GM12878 (cell line): ENCODE measurements around the gene NCAPH2. TPM values are rescaled to one million over a fixed set of nuclear protein-coding genes. Genes with fewer than 3 reads are reported as not detected.

ENCODE experiments used
- ATAC-seq: fragments of 200-7000 bp; cut with Tn5 transposase; 3 replicates; pipeline ENCODE4 v1.9.1; 2020; ENCODE audit warnings: mild to moderate bottlenecking, moderate library complexity
- BruUV-seq: library from RNA; stranded (reverse); fragments of 400-500 nt; replicated peaks from 2 replicates; lab custom pipeline; 2021; lab: Mats Ljungman, UMichigan
- CTCF ChIA-PET: fragments of 300-600 bp; sonication (Branson Sonifier 250); formaldehyde crosslinking; extraction: SDS; loops from one replicate; lab custom pipeline; 2021; ENCODE audit warnings: inconsistent platforms; lab: Yijun Ruan, JAX
- POLR2A ChIA-PET: fragments of 350-600 bp; formaldehyde crosslinking; extraction: SDS; loops from one replicate; lab custom pipeline; 2021; ENCODE audit warnings: inconsistent platforms; lab: Charles Lee
- RAD21 ChIA-PET: fragments of 300-600 bp; sonication (Branson Sonifier 250); formaldehyde crosslinking; loops from one replicate; lab custom pipeline; 2023; ENCODE audit warnings: antibody characterized with exemption; ENCODE audit not compliant: unreplicated experiment; lab: Charles Lee
- SMC1A ChIA-PET: fragments of 300-600 bp; sonication (Branson Sonifier 250); formaldehyde crosslinking; loops from one replicate; lab custom pipeline; 2023; ENCODE audit not compliant: unreplicated experiment, uncharacterized antibody; lab: Charles Lee
- DNase-seq: peaks from one replicate; pipeline ENCODE4 v3.0.0-alpha.2; 2011; ENCODE audit warnings: low read depth, low spot score
- FAIRE-seq: peaks from 3 replicates; lab custom pipeline; 2011; peaks lifted over from hg19 to GRCh38; lab: Jason Lieb, UNC
- H2AFZ ChIP-seq: 2 replicates; pipeline ENCODE4 v1.6.0; 2011; ENCODE audit warnings: low read depth, low read length, control low read depth; ENCODE audit not compliant: control insufficient read depth
- H3K27ac ChIP-seq: 2 replicates; pipeline ENCODE4 v1.5.1; 2011; ENCODE audit warnings: control low read depth; ENCODE audit not compliant: control insufficient read depth, insufficient read depth
- H3K27me3 ChIP-seq, 2 experiments: replicated peaks in 1 of 2; 2 replicates each; pipeline versions ENCODE4 v1.6.0 to v1.6.1; 2011; ENCODE audit warnings: low read length in 1 of 2; ENCODE audit not compliant: control insufficient read depth in 2 of 2, insufficient read depth in 2 of 2
- H3K36me3 ChIP-seq, 2 experiments: 2 replicates each; pipeline ENCODE4 v1.5.1; 2011; ENCODE audit warnings: low read length in 1 of 2; ENCODE audit not compliant: control insufficient read depth in 2 of 2, insufficient read depth in 2 of 2
- H3K4me1 ChIP-seq: 2 replicates; pipeline ENCODE4 v1.6.1; 2011; ENCODE audit warnings: mild to moderate bottlenecking, low read length, moderate library complexity, mixed read lengths; ENCODE audit not compliant: control insufficient read depth, insufficient read depth
- H3K4me2 ChIP-seq: 2 replicates; pipeline ENCODE4 v1.6.0; 2011; ENCODE audit warnings: control low read depth; ENCODE audit not compliant: control insufficient read depth, insufficient read depth
- H3K4me3 ChIP-seq: fragments of 200-600 bp; sonication (generic); 2 replicates; pipeline ENCODE4 v1.5.1; 2016
- H3K79me2 ChIP-seq: 2 replicates; pipeline ENCODE4 v1.6.0; 2011; ENCODE audit warnings: low read length; ENCODE audit not compliant: control insufficient read depth, insufficient read depth
- H3K9ac ChIP-seq: 2 replicates; pipeline ENCODE4 v1.8.0; 2011; ENCODE audit warnings: low read length, control low read depth, mixed read lengths; ENCODE audit not compliant: control insufficient read depth, insufficient read depth
- H3K9me3 ChIP-seq: replicated peaks from 3 replicates; pipeline ENCODE4 v1.5.1; 2011; ENCODE audit warnings: mild to moderate bottlenecking, low read length; ENCODE audit not compliant: control insufficient read depth, insufficient read depth
- H4K20me1 ChIP-seq: 2 replicates; pipeline ENCODE4 v1.6.0; 2011; ENCODE audit not compliant: control insufficient read depth, insufficient read depth
- ELK1 ChIP-seq: IDR thresholded peaks from 2 replicates; pipeline ENCODE4 v1.6.1; 2012; ENCODE audit warnings: low read depth, low read length, improper control_type of control experiment
- NR2C1 ChIP-seq: fragments of 450-650 bp; IDR thresholded peaks from 2 replicates; pipeline ENCODE4 v1.6.1; 2017; ENCODE audit warnings: antibody characterized with exemption, mild to moderate bottlenecking, moderate library complexity
- ZNF687 ChIP-seq: fragments of 450-650 bp; IDR thresholded peaks from 2 replicates; pipeline ENCODE4 v1.6.1; 2017; ENCODE audit warnings: mild to moderate bottlenecking, moderate library complexity
- WGBS: methylation state at CpG from one replicate; pipeline ENCODE4 v1.1.6; 2016; ENCODE audit warnings: low lambda C conversion rate; ENCODE audit not compliant: insufficient replicate concordance, insufficient coverage; ENCODE audit errors: missing lambda C conversion rate; 5-methylcytosine and 5-hydroxymethylcytosine counted together
- in situ Hi-C: fragments of 300-500 bp; cut with MboI; formaldehyde crosslinking; loops from 9 replicates; pipeline ENCODE4 v1.14.3; 2018; ENCODE audit warnings: mixed read lengths
- intact Hi-C: fragments of 100-400 bp; cut with micrococcal nuclease; formaldehyde crosslinking; loops from one replicate; pipeline ENCODE4 v1.14.2; 2022; ENCODE audit not compliant: unreplicated experiment
- polyA plus RNA-seq, 11 experiments: library from polyadenylated mRNA; depleted of rRNA in 4 of 11; unstranded in 6 of 11; stranded (reverse) in 5 of 11; fragments of >200 nt; fragmentation: Nextera tagmentation in 4 of 11; fragmentation: Illumina TruSeq in 1 of 11; extraction: Ambion mirVana in 4 of 11; extraction: Trizol in 1 of 11; gene quantifications; 1 replicate in 1 of 11; 2 replicates in 10 of 11; pipeline versions ENCODE4 v1.2.1 to v1.2.3, GENCODE V29; 2011 to 2016; ENCODE audit warnings: inconsistent platforms in 2 of 11, missing spikeins in 2 of 11, low read depth in 1 of 11
- total RNA-seq, 4 experiments: library from RNA; depleted of rRNA in 3 of 4; stranded (reverse); fragments of >200 nt in 3 of 4; fragmentation: Illumina TruSeq in 1 of 4; extraction: Trizol in 1 of 4; gene quantifications; 2 replicates each; pipeline versions ENCODE4 v1.2.1 to v1.2.3, GENCODE V29; 2013 to 2021

The NCAPH2 gene
- total and polyA plus RNA-seq, 10 of the 15 experiments (the other 5 are each of a cell fraction or from before 2014, with no cell fraction given), result 5.0 to 110 (median 59.9) TPM

- no peak within 1 kb of the TSS for H3K4me3 ChIP-seq
- H3K9ac ChIP-seq, result no peak within 1 kb of the TSS
- 49% methylated on average over 22 of the region's 23 CpGs for WGBS
- no peaks in the 10 kb centered on the region for H3K27me3 ChIP-seq
- H3K4me2 ChIP-seq, result no peak within 1 kb of the TSS
- ChIA-PET RAD21 (no interaction called here), CTCF (interaction anchor here (0.5 to 4.1 kb wide), 3 partner anchors 11 to 507 kb away, joined by 3 to 29 read pairs (median 7); no protein-coding TSS in a partner anchor), SMC1A (no interaction called here), POLR2A (interaction anchor here (0.6 to 1.3 kb wide), 2 partner anchors 13 to 18 kb away, joined by 3 to 4 read pairs; no protein-coding TSS in a partner anchor)
- no peaks in the 10 kb centered on the region for H4K20me1 ChIP-seq
- TF ChIP-seq NR2C1 (peak; percentile 75), ELK1 (no peak), ZNF687 (peak; percentile 69; the same call in 1 of the 2 replicates)
- H3K79me2 ChIP-seq, result no peaks in the 10 kb centered on the region
- H3K4me1 ChIP-seq, result peaks cover 5% of the 10 kb centered on the region
- no peak for DNase-seq
- in situ Hi-C loops, result no loop called here
- no peak within 1 kb of the TSS for H3K27ac ChIP-seq
- no TSS peak for BruUV-seq
- no peak for FAIRE-seq
- peak; percentile 57 for ATAC-seq
- intact Hi-C loops, result no loop called here
- no peaks in the 10 kb centered on the region for H3K9me3 ChIP-seq
- no peaks in the 10 kb centered on the region for H3K36me3 ChIP-seq
- H2AFZ ChIP-seq, result no peak within 1 kb of the TSS; the same call in 1 of the 2 replicates
These were observed 21.3 kb upstream of the NCAPH2 start, which contains the start of gene MIOX for GRCh38 chr22:50486561-50487289. TSS of gene MIOX (plus strand) at chr22:50486859. CDS start at chr22:50486898, 39 bp downstream.
